Gastrocnemius medialis (tissue), 4 donors: ENCODE measurements around the gene HMCN1. TPM values are rescaled to one million over a fixed set of nuclear protein-coding genes. Genes with fewer than 3 reads are reported as not detected.

Experiments
- ATAC-seq, 2 donors: fragments of 150-250 bp; one replicate each; pipeline ENCODE4 v1.9.1; 2016
- DNase-seq, 2 donors: peaks; one replicate each; pipeline ENCODE4 v3.0.0-alpha.2; 2019
- H3K27ac ChIP-seq, 4 donors: fragments of 200-600 bp; sonication (generic); 1 replicate in 1 of 4; 2 replicates in 3 of 4; pipeline ENCODE4 v1.5.1; 2016 to 2018; ENCODE audit warnings: mild to moderate bottlenecking in 2 of 4, moderate library complexity in 1 of 4
- H3K27me3 ChIP-seq, 3 donors: fragments of 200-600 bp; sonication (generic) in 2 of 3; 1 replicate in 1 of 3; 2 replicates in 2 of 3; pipeline versions ENCODE4 v1.5.1 to v1.6.0; 2016 to 2019; ENCODE audit warnings: mild to moderate bottlenecking in 1 of 3, moderate library complexity in 1 of 3
- H3K36me3 ChIP-seq, 2 donors: fragments of 200-600 bp; sonication (generic) in 1 of 2; one replicate each; pipeline ENCODE4 v1.5.1; 2017 to 2018
- H3K4me1 ChIP-seq, 2 donors: fragments of 200-600 bp; sonication (generic) in 1 of 2; one replicate each; pipeline ENCODE4 v1.5.1; 2016 to 2017; ENCODE audit warnings: mild to moderate bottlenecking in 2 of 2
- H3K4me3 ChIP-seq, 4 donors: fragments of 200-600 bp; sonication (generic) in 3 of 4; 1 replicate in 1 of 4; 2 replicates in 3 of 4; pipeline ENCODE4 v1.5.1; 2016 to 2019; ENCODE audit warnings: mild to moderate bottlenecking in 2 of 4
- H3K9me3 ChIP-seq, 3 donors: fragments of 200-600 bp; sonication (generic) in 2 of 3; 1 replicate in 1 of 3; 2 replicates in 2 of 3; pipeline ENCODE4 v1.5.1; 2016 to 2019
- POLR2A ChIP-seq, 2 donors: fragments of 450-650 bp; IDR thresholded peaks; one replicate each; pipeline ENCODE4 v1.6.1; 2017; ENCODE audit warnings: antibody characterized with exemption in 2 of 2, mild to moderate bottlenecking in 2 of 2, moderate library complexity in 2 of 2
- in situ Hi-C, 4 donors: fragments of 200-750 bp; cut with MboI; loops; one replicate each; pipeline versions ENCODE4 v1.15.0 to v1.8.0; 2017; ENCODE audit warnings: low sequenced_read_pairs in 4 of 4
- intact Hi-C: fragments of 100-400 bp; cut with DNase I; formaldehyde crosslinking; loops from one replicate; pipeline ENCODE4 v1.15.1; 2023; ENCODE audit warnings: low total_unique reads
- total RNA-seq, 4 donors: library from RNA; depleted of rRNA; stranded (reverse); fragments of >200 nt; gene quantifications; one replicate each; pipeline versions ENCODE4 v1.1.0 to v1.2.3, GENCODE V29; 2016
- TF ChIP-seq, protein P1 (sequence below), 5 experiments: fragments of 450-650 bp in 3 of 5; fragments of 200-600 bp in 2 of 5; sonication (generic) in 2 of 5; IDR thresholded peaks in 4 of 5; conservative IDR thresholded peaks in 1 of 5; 1 replicate in 4 of 5; 2 replicates in 1 of 5; pipeline ENCODE4 v1.5.1; 2016 to 2019; ENCODE audit warnings: antibody characterized with exemption in 5 of 5, mild to moderate bottlenecking in 3 of 5, moderate library complexity in 3 of 5

HMCN1 gene
- total RNA-seq, 4 donors from 2014 or later: 2.6 to 7.5 (median 5.1) TPM

DNA sequence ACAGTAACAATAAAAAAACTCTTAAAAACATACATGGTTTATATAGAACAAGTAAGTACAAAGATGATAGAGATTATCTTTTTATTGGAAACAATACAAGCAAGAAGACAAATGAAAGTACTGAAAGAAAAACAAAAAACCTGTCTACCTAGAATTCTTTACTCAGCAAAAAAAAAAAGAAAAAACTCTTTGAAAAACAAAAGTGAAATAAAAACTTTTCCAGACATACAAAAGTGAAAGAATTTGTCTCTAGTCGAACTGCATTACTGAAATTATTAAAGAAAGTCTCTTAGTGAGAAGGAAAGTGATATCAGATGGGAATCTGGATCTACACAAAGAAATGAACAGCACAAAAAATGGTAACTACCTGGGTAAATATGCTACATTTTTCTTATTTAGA, 2.7 kb upstream of the HMCN1 start:
- in situ Hi-C loops: no loop called here
- DNase-seq (no peak), ATAC-seq (no peak)
- intact Hi-C loops: no loop called here
- Histone ChIP-seq H3K27me3 (no peaks in the 10 kb centered on the region), H3K4me3 (no peak overlapping the region), H3K9me3 (no peaks in the 10 kb centered on the region), H3K36me3 (no peaks in the 10 kb centered on the region), H3K27ac (no peak overlapping the region), H3K4me1 (peaks cover 4 to 5% of the 10 kb centered on the region in 2 donors)
- TF ChIP-seq, protein P1, sequence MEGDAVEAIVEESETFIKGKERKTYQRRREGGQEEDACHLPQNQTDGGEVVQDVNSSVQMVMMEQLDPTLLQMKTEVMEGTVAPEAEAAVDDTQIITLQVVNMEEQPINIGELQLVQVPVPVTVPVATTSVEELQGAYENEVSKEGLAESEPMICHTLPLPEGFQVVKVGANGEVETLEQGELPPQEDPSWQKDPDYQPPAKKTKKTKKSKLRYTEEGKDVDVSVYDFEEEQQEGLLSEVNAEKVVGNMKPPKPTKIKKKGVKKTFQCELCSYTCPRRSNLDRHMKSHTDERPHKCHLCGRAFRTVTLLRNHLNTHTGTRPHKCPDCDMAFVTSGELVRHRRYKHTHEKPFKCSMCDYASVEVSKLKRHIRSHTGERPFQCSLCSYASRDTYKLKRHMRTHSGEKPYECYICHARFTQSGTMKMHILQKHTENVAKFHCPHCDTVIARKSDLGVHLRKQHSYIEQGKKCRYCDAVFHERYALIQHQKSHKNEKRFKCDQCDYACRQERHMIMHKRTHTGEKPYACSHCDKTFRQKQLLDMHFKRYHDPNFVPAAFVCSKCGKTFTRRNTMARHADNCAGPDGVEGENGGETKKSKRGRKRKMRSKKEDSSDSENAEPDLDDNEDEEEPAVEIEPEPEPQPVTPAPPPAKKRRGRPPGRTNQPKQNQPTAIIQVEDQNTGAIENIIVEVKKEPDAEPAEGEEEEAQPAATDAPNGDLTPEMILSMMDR (IDR thresholded peaks at IDR 0.05 in 4 of 5, conservative IDR thresholded peaks at IDR 0.05 in 1 of 5): no peak
- no peak for TF ChIP-seq POLR2A (IDR thresholded peaks at IDR 0.05)

GRCh38 chr1:185732951-185733350, 1.2 kb upstream of the HMCN1 start:
- in situ Hi-C loops (no loop called here), intact Hi-C loops (no loop called here)
- no peak overlapping the region for H3K4me3 ChIP-seq
- H3K4me1 ChIP-seq: peaks cover 4 to 5% of the 10 kb centered on the region in 2 donors
- H3K9me3 ChIP-seq: no peaks in the 10 kb centered on the region
- no peak overlapping the region for H3K27ac ChIP-seq
- no peak for ATAC-seq
- no peak for TF ChIP-seq POLR2A (IDR thresholded peaks at IDR 0.05)
- TF ChIP-seq, protein P1 (IDR thresholded peaks at IDR 0.05 in 4 of 5, conservative IDR thresholded peaks at IDR 0.05 in 1 of 5): no peak
- H3K36me3 ChIP-seq: no peaks in the 10 kb centered on the region
- DNase-seq: no peak
- no peaks in the 10 kb centered on the region for H3K27me3 ChIP-seq

DNA sequence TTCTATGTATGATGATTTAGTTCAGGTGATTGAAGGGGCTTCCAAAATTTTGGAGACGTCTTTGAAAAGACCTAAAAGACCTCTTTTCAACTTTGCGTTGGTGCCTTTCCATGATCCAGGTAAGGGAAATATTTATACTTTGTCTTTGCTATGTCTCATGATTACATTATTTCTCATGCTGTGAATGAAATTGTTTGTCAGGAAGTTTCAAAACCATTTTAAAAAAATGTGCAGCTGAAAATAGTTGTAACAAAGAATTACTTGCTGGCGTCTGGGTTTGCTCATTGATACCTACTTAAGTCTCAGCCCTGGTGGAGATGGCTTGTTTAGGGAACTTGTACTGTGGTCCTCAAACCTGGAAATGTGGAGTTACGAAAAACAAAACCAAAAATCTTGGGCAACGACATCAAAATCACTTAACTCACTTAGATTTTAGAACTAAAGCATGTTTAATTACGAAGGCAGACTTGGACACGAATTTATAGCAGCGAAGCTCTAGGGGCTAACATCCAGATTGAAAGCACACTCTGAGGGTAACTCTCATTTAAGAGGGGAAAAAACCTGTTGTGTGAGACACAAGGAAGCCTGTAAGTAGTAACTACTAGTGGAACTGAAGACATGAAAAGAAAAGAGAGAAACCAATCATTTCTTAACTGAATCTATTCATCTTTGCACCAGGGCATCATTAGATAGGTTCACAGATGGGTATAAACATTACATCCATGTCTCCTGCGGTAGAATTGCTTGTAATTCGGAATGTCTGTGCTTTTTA, 924 bp downstream of the HMCN1 start:
- Histone ChIP-seq H3K36me3 (no peaks in the 10 kb centered on the region), H3K27me3 (peaks cover 0 to 3% (median 0%) of the 10 kb centered on the region in 3 donors), H3K27ac (peak overlapping the region; percentile 51 to 69 (median 64)), H3K4me3 (peak overlapping the region; percentile 49 to 68 (median 57)), H3K4me1 (peaks cover 4 to 5% of the 10 kb centered on the region in 2 donors), H3K9me3 (no peaks in the 10 kb centered on the region)
- intact Hi-C loops (no loop called here), in situ Hi-C loops (no loop called here)
- no peak for ATAC-seq
- TF ChIP-seq POLR2A (IDR thresholded peaks at IDR 0.05): no peak
- TF ChIP-seq, protein P1 (IDR thresholded peaks at IDR 0.05 in 4 of 5, conservative IDR thresholded peaks at IDR 0.05 in 1 of 5): no peak
- no peak for DNase-seq

- no peaks in the 10 kb centered on the region for H3K9me3 ChIP-seq
- H3K36me3 ChIP-seq: no peaks in the 10 kb centered on the region
- H3K4me1 ChIP-seq: peaks cover 4 to 5% of the 10 kb centered on the region in 2 donors
- no peak for TF ChIP-seq POLR2A (IDR thresholded peaks at IDR 0.05)
- TF ChIP-seq, protein P1 (IDR thresholded peaks at IDR 0.05 in 4 of 5, conservative IDR thresholded peaks at IDR 0.05 in 1 of 5): no peak
- H3K27me3 ChIP-seq: peaks cover 0 to 3% (median 0%) of the 10 kb centered on the region in 3 donors
- ATAC-seq (no peak), DNase-seq (no peak)
- intact Hi-C loops (no loop called here), in situ Hi-C loops (no loop called here)
- H3K27ac ChIP-seq: peak overlapping the region; percentile 26 to 69 (median 60)
- peak overlapping the region; percentile 49 to 68 (median 57) for H3K4me3 ChIP-seq
These were observed 1.5 kb downstream of the HMCN1 start for GRCh38 chr1:185735701-185736064.
